Endothelial cell of umbilical vein (primary cell): ENCODE measurements around the gene PAQR8. TPM values are rescaled to one million over a fixed set of nuclear protein-coding genes. Genes with fewer than 3 reads are reported as not detected.

ENCODE experiments used
- BruUV-seq: library from RNA; stranded (reverse); fragments of 400-500 nt; replicated peaks from 2 replicates; lab custom pipeline; 2021; lab: Mats Ljungman, UMichigan
- CTCF ChIA-PET: fragments of 300-600, 350-600 bp; sonication (Branson Sonifier 250); formaldehyde crosslinking; loops from one replicate; lab custom pipeline; 2021; ENCODE audit warnings: antibody characterized with exemption, inconsistent platforms; lab: Charles Lee
- POLR2A ChIA-PET: fragments of 300-600, 350-600 bp; sonication (Branson Sonifier 250); formaldehyde crosslinking; loops from one replicate; lab custom pipeline; 2021; ENCODE audit warnings: antibody characterized with exemption, inconsistent platforms; lab: Charles Lee
- DNase-seq: peaks from one replicate; pipeline ENCODE4 v3.0.0-alpha.2; 2011; ENCODE audit warnings: low read depth, low spot score
- FAIRE-seq: peaks from 2 replicates; lab custom pipeline; 2011; peaks lifted over from hg19 to GRCh38; lab: Jason Lieb, UNC
- H2AFZ ChIP-seq: 2 replicates; pipeline ENCODE4 v1.6.0; 2012; ENCODE audit warnings: low read depth, low read length, control low read depth, inconsistent platforms
- H3K27ac ChIP-seq: 2 replicates; pipeline ENCODE4 v1.5.1; 2011; ENCODE audit warnings: low read depth, mild to moderate bottlenecking, control low read depth, low read length, moderate library complexity; ENCODE audit not compliant: insufficient read depth
- H3K27me3 ChIP-seq, 2 experiments: 2 replicates each; pipeline versions ENCODE4 v1.6.0 to v1.6.1; 2011; ENCODE audit warnings: low read length in 2 of 2, mixed read lengths in 1 of 2; ENCODE audit not compliant: control insufficient read depth in 2 of 2, insufficient read depth in 2 of 2
- H3K36me3 ChIP-seq, 2 experiments: 2 replicates in 1 of 2; 3 replicates in 1 of 2; pipeline ENCODE4 v1.5.1; 2011; ENCODE audit warnings: low read length in 2 of 2, mild to moderate bottlenecking in 1 of 2, moderate library complexity in 1 of 2; ENCODE audit not compliant: control insufficient read depth in 2 of 2, insufficient read depth in 2 of 2; ENCODE audit errors: extremely low read depth in 1 of 2
- H3K4me1 ChIP-seq: 3 replicates; pipeline ENCODE4 v1.5.1; 2011; ENCODE audit warnings: mild to moderate bottlenecking, low read length; ENCODE audit not compliant: control insufficient read depth, insufficient read depth; ENCODE audit errors: extremely low read depth
- H3K4me2 ChIP-seq: 2 replicates; pipeline ENCODE4 v1.6.1; 2011; ENCODE audit warnings: low read length, control low read depth, mixed read lengths; ENCODE audit not compliant: insufficient read depth
- H3K4me3 ChIP-seq, 3 experiments: fragments of 200-600 bp in 1 of 3; sonication (generic), shearing (Covaris generic) in 1 of 3; replicated peaks in 1 of 3; 2 replicates each; pipeline ENCODE4 v1.5.1; 2011 to 2016; ENCODE audit warnings: control low read depth in 3 of 3, low read length in 3 of 3, mild to moderate bottlenecking in 2 of 3, inconsistent platforms in 1 of 3, low read depth in 1 of 3, moderate library complexity in 1 of 3; ENCODE audit not compliant: insufficient read depth in 1 of 3
- H3K79me2 ChIP-seq: 2 replicates; pipeline ENCODE4 v1.6.0; 2012; ENCODE audit warnings: low read length, inconsistent platforms; ENCODE audit not compliant: control insufficient read depth, insufficient read depth
- H3K9ac ChIP-seq: replicated peaks from 2 replicates; pipeline ENCODE3; 2011; ENCODE audit warnings: low read length, control low read depth; ENCODE audit not compliant: insufficient read depth; ENCODE audit errors: extremely low read depth
- H3K9me1 ChIP-seq: replicated peaks from 3 replicates; pipeline ENCODE4 v1.6.0; 2011; ENCODE audit warnings: mild to moderate bottlenecking, low read length; ENCODE audit not compliant: control insufficient read depth, insufficient read depth; ENCODE audit errors: extremely low read depth
- H3K9me3 ChIP-seq: replicated peaks from 2 replicates; pipeline ENCODE4 v1.5.1; 2012; ENCODE audit warnings: low read length, inconsistent platforms; ENCODE audit not compliant: control insufficient read depth, insufficient read depth
- H4K20me1 ChIP-seq: replicated peaks from 2 replicates; pipeline ENCODE3; 2011; ENCODE audit warnings: mild to moderate bottlenecking, low read length; ENCODE audit not compliant: control insufficient read depth, insufficient read depth; ENCODE audit errors: extremely low read depth
- FOS ChIP-seq: IDR thresholded peaks from 2 replicates; pipeline ENCODE4 v1.6.1; 2011; ENCODE audit warnings: mild to moderate bottlenecking, low read length, moderate library complexity, borderline replicate concordance; ENCODE audit not compliant: insufficient read depth
- GATA2 ChIP-seq: IDR thresholded peaks from 2 replicates; pipeline ENCODE4 v1.7.0; 2011; ENCODE audit warnings: low read depth, mild to moderate bottlenecking, moderate library complexity, mixed read lengths, low read length; ENCODE audit not compliant: insufficient read length, insufficient read depth
- JUN ChIP-seq: IDR thresholded peaks from 2 replicates; pipeline ENCODE4 v1.6.1; 2011; ENCODE audit warnings: borderline replicate concordance, low read depth; ENCODE audit not compliant: insufficient read length, insufficient read depth
- MYC ChIP-seq: IDR thresholded peaks from one replicate; pipeline ENCODE4 v1.6.1; 2011; ENCODE audit warnings: mild to moderate bottlenecking, low read depth, low read length
- POLR2A ChIP-seq: IDR thresholded peaks from 2 replicates; pipeline ENCODE4 v1.6.1; 2012; ENCODE audit warnings: low read depth, mild to moderate bottlenecking, control low read depth, low read length
- POLR2AphosphoS5 ChIP-seq: IDR thresholded peaks from 2 replicates; pipeline ENCODE4 v1.6.1; 2012; ENCODE audit warnings: low read depth, mild to moderate bottlenecking, control low read depth, low read length, moderate library complexity; ENCODE audit not compliant: insufficient read depth
- dilution Hi-C: fragments of 300-500 bp; cut with MboI; formaldehyde crosslinking; loops from one replicate; pipeline ENCODE4 v1.15.0; 2019; ENCODE audit warnings: low sequenced_read_pairs; ENCODE audit not compliant: extremely low pct_ligation_motif_present
- intact Hi-C: fragments of 100-400 bp; cut with micrococcal nuclease; formaldehyde crosslinking; loops from one replicate; pipeline ENCODE4 v1.10.0; 2022
- polyA plus RNA-seq, 4 experiments: library from polyadenylated mRNA; depleted of rRNA in 3 of 4; stranded (reverse) in 3 of 4; unstranded in 1 of 4; fragments of >200 nt; gene quantifications; 2 replicates each; pipeline versions ENCODE4 v1.2.1 to v1.2.3, GENCODE V29; 2011 to 2012; ENCODE audit warnings: missing spikeins in 1 of 4
- total RNA-seq: library from RNA; stranded (reverse); gene quantifications from 2 replicates; pipeline ENCODE4 v1.2.3, GENCODE V29; 2021
- TF ChIP-seq, protein P1 (sequence below): IDR thresholded peaks from 2 replicates; pipeline ENCODE4 v1.6.1; 2011; ENCODE audit not compliant: insufficient read depth, insufficient read length
- TF ChIP-seq, protein P2 (sequence below), 2 donors: IDR thresholded peaks; 1 replicate in 1 of 2; 2 replicates in 1 of 2; pipeline ENCODE4 v1.5.1; 2011; ENCODE audit warnings: low read length in 2 of 2, mild to moderate bottlenecking in 2 of 2, moderate library complexity in 2 of 2, control low read depth in 1 of 2, inconsistent platforms in 1 of 2, low read depth in 1 of 2; ENCODE audit not compliant: insufficient read depth in 1 of 2; ENCODE audit errors: extremely low read depth in 1 of 2

The PAQR8 gene
- total and polyA plus RNA-seq, 2 donors (not counting 3 experiments of a cell fraction or from before 2014, with no cell fraction given) = 4.3 to 6.0 TPM

DNA sequence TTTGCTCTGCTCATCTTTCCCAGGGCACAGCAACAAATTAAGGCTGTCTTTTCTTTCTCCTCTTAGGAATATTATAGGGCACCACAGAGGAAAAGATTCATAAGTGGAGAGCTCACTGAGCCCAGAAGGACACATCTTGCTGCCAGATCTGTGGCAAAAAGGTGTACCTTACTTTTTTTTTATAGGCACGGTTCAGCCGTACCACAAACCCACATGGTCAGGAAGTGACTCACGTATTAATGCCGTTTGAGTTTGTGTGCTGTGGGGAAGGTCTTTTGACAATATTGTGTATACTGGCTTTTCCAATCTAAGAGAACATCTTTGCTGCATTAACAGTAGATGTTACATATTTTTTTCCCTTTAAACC is 28.4 kb downstream of the PAQR8 start:
- POLR2A ChIA-PET = interaction anchor here (1.5 kb wide), 1 partner anchor 28 kb away, joined by 4 read pairs; the partner anchor contains the start of gene PAQR8
- no peaks in the 10 kb centered on the region for H3K79me2 ChIP-seq
- H3K36me3 ChIP-seq = no peaks in the 10 kb centered on the region
- H3K27me3 ChIP-seq = no peaks in the 10 kb centered on the region
- intact Hi-C loops (loop anchor here (2.0 to 10.0 kb wide), 2 partner anchors 106 to 326 kb away; partner anchors contain the start of gene MCM3), dilution Hi-C loops (loop anchor here (25.0 kb wide), 2 partner anchors 103 to 272 kb away; partner anchors contain the start of genes MCM3 and TMEM14A)
- H2AFZ ChIP-seq = no peak overlapping the region
- H4K20me1 ChIP-seq = no peaks in the 10 kb centered on the region
- peak overlapping the region; percentile 37 for H3K27ac ChIP-seq
- H3K9ac ChIP-seq = peak overlapping the region; percentile 3
- no peak for FAIRE-seq
- H3K4me3 ChIP-seq = no peak overlapping the region
- H3K4me2 ChIP-seq = peak overlapping the region; percentile 70
- H3K9me3 ChIP-seq = no peaks in the 10 kb centered on the region
- TF ChIP-seq POLR2A (no peak), JUN (peak; percentile 73), FOS (peak; percentile 78), GATA2 (peak; percentile 44), MYC (peak; percentile 80)
- TF ChIP-seq, protein P1, sequence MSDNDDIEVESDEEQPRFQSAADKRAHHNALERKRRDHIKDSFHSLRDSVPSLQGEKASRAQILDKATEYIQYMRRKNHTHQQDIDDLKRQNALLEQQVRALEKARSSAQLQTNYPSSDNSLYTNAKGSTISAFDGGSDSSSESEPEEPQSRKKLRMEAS = no peak
- CTCF ChIA-PET = interaction anchor here (0.8 to 3.7 kb wide), 12 partner anchors 7 to 272 kb away, joined by 4 to 34 read pairs (median 6); partner anchors contain the start of genes MCM3 and PAQR8
- BruUV-seq = no TSS peak
- peak; percentile 65 for DNase-seq
- peaks cover 20% of the 10 kb centered on the region for H3K4me1 ChIP-seq
- H3K9me1 ChIP-seq = no peaks in the 10 kb centered on the region

DNA sequence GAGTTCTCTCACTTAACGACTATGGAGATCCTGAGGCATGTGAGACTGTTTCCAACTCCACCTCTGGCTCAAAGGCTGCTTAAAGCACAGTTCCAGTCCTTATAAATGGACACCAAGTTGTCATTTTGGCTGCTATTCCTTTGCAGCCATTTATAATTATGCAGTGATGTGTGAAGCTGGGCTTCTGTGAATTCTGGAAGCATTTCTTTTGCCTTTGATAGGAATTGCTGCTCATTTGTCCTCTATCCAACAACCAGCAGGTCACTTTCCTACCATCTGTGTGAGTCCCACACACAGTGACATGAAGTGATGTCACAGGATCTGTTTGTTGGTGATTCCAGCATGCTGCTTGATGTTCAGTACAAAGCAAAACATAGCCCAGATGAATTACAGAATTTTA is 29.6 kb downstream of the PAQR8 start:
- TF ChIP-seq, protein P2, sequence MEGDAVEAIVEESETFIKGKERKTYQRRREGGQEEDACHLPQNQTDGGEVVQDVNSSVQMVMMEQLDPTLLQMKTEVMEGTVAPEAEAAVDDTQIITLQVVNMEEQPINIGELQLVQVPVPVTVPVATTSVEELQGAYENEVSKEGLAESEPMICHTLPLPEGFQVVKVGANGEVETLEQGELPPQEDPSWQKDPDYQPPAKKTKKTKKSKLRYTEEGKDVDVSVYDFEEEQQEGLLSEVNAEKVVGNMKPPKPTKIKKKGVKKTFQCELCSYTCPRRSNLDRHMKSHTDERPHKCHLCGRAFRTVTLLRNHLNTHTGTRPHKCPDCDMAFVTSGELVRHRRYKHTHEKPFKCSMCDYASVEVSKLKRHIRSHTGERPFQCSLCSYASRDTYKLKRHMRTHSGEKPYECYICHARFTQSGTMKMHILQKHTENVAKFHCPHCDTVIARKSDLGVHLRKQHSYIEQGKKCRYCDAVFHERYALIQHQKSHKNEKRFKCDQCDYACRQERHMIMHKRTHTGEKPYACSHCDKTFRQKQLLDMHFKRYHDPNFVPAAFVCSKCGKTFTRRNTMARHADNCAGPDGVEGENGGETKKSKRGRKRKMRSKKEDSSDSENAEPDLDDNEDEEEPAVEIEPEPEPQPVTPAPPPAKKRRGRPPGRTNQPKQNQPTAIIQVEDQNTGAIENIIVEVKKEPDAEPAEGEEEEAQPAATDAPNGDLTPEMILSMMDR (IDR thresholded peaks at IDR 0.05; ENCODE audit: extremely low read depth in 1 of 2, insufficient read depth in 1 of 2, low read depth in 1 of 2, low read length in 2 of 2) = no peak
- TF ChIP-seq GATA2 = no peak
- TF ChIP-seq, protein P1 = no peak
- TF ChIP-seq POLR2A = no peak
- no peak for TF ChIP-seq JUN
- no peak for TF ChIP-seq POLR2AphosphoS5
- ChIA-PET POLR2A (no interaction called here), CTCF (interaction anchor here (1.0 to 3.7 kb wide), 4 partner anchors 9 to 260 kb away, joined by 8 to 34 read pairs (median 14); partner anchors contain the start of genes MCM3 and PAQR8)
- Histone ChIP-seq H3K36me3 (no peaks in the 10 kb centered on the region), H3K4me3 (no peak overlapping the region), H3K27ac (no peak overlapping the region), H4K20me1 (no peaks in the 10 kb centered on the region), H3K4me1 (peaks cover 20% of the 10 kb centered on the region), H3K27me3 (no peaks in the 10 kb centered on the region), H3K9ac (no peak overlapping the region), H3K9me1 (no peaks in the 10 kb centered on the region), H3K79me2 (no peaks in the 10 kb centered on the region), H3K4me2 (no peak overlapping the region), H2AFZ (no peak overlapping the region), H3K9me3 (no peaks in the 10 kb centered on the region)
- FAIRE-seq = no peak
- no TSS peak for BruUV-seq
- DNase-seq = no peak
- dilution Hi-C loops = loop anchor here (25.0 kb wide), 2 partner anchors 104 to 271 kb away; partner anchors contain the start of genes MCM3 and TMEM14A
- intact Hi-C loops = loop anchor here (2.0 to 10.0 kb wide), 2 partner anchors 107 to 327 kb away; partner anchors contain the start of gene MCM3
